ENCODE data around the gene GDF11.

GDF11 gene

GRCh38 chr12:55700255-55701018, 42.5 kb upstream of the GDF11 start (continued):
- TF ChIP-seq SALL2 (tag by site-specific recombination; IDR thresholded peaks at IDR 0.05; ENCODE audit: borderline replicate concordance) (no peak), ZNF239 (tag by site-specific recombination; IDR thresholded peaks at IDR 0.05) (no peak), ZNF776 (tag by site-specific recombination; IDR thresholded peaks at IDR 0.05; ENCODE audit: borderline replicate concordance) (no peak), ZFHX2 (tag by site-specific recombination; conservative IDR thresholded peaks at IDR 0.05) (peak; percentile 36; the same call in 1 of the 2 replicates), YY1 (tag by site-specific recombination; IDR thresholded peaks at IDR 0.05) (no peak), ZNF214 (tag by site-specific recombination; IDR thresholded peaks at IDR 0.05; ENCODE audit: borderline replicate concordance) (no peak), ZNF221 (tag by site-specific recombination; IDR thresholded peaks at IDR 0.05; ENCODE audit: borderline replicate concordance) (no peak), ZNF621 (tag by site-specific recombination; IDR thresholded peaks at IDR 0.05) (no peak), ZNF561 (tag by site-specific recombination; IDR thresholded peaks at IDR 0.05; ENCODE audit: borderline replicate concordance) (no peak), ZNF843 (tag by site-specific recombination; IDR thresholded peaks at IDR 0.05) (no peak), PATZ1 (tag by site-specific recombination; IDR thresholded peaks at IDR 0.05) (peak; percentile 79), ZNF513 (tag by site-specific recombination; IDR thresholded peaks at IDR 0.05) (no peak), KLF9 (tag by site-specific recombination; IDR thresholded peaks at IDR 0.05; ENCODE audit: low read depth) (no peak), ZNF548 (tag by site-specific recombination; IDR thresholded peaks at IDR 0.05) (no peak), ZNF624 (tag by site-specific recombination; IDR thresholded peaks at IDR 0.05) (no peak), ZNF132 (tag by site-specific recombination; IDR thresholded peaks at IDR 0.05; ENCODE audit: borderline replicate concordance) (no peak), SCRT2 (tag by site-specific recombination; IDR thresholded peaks at IDR 0.05) (0 out of 2 replicates have a peak, but pooled peaks have one; percentile 8), ZNF664 (tag by site-specific recombination; IDR thresholded peaks at IDR 0.05) (no peak), ZNF248 (tag by site-specific recombination; IDR thresholded peaks at IDR 0.05) (no peak), ZNF404 (tag by site-specific recombination; IDR thresholded peaks at IDR 0.05) (no peak), ZNF530 (tag by site-specific recombination; IDR thresholded peaks at IDR 0.05; ENCODE audit: low read depth) (no peak), ZNF426 (tag by site-specific recombination; IDR thresholded peaks at IDR 0.05) (no peak), TRIM28 (IDR thresholded peaks at IDR 0.05; ENCODE audit: borderline replicate concordance, low read length) (no peak)
- TF ChIP-seq, protein P1, sequence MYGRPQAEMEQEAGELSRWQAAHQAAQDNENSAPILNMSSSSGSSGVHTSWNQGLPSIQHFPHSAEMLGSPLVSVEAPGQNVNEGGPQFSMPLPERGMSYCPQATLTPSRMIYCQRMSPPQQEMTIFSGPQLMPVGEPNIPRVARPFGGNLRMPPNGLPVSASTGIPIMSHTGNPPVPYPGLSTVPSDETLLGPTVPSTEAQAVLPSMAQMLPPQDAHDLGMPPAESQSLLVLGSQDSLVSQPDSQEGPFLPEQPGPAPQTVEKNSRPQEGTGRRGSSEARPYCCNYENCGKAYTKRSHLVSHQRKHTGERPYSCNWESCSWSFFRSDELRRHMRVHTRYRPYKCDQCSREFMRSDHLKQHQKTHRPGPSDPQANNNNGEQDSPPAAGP (tag by site-specific recombination; IDR thresholded peaks at IDR 0.05) = peak; percentile 75
- TF ChIP-seq, protein P2, sequence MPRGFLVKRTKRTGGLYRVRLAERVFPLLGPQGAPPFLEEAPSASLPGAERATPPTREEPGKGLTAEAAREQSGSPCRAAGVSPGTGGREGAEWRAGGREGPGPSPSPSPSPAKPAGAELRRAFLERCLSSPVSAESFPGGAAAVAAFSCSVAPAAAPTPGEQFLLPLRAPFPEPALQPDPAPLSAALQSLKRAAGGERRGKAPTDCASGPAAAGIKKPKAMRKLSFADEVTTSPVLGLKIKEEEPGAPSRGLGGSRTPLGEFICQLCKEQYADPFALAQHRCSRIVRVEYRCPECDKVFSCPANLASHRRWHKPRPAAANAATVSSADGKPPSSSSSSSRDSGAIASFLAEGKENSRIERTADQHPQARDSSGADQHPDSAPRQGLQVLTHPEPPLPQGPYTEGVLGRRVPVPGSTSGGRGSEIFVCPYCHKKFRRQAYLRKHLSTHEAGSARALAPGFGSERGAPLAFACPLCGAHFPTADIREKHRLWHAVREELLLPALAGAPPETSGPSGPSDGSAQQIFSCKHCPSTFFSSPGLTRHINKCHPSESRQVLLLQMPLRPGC (tag by site-specific recombination; IDR thresholded peaks at IDR 0.05) = no peak
- TF ChIP-seq, protein P3, sequence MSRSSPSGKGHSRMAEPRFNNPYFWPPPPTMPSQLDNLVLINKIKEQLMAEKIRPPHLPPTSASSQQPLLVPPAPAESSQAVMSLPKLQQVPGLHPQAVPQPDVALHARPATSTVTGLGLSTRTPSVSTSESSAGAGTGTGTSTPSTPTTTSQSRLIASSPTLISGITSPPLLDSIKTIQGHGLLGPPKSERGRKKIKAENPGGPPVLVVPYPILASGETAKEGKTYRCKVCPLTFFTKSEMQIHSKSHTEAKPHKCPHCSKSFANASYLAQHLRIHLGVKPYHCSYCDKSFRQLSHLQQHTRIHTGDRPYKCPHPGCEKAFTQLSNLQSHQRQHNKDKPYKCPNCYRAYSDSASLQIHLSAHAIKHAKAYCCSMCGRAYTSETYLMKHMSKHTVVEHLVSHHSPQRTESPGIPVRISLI (tag by site-specific recombination; IDR thresholded peaks at IDR 0.05) = no peak
- TF ChIP-seq, protein P4, sequence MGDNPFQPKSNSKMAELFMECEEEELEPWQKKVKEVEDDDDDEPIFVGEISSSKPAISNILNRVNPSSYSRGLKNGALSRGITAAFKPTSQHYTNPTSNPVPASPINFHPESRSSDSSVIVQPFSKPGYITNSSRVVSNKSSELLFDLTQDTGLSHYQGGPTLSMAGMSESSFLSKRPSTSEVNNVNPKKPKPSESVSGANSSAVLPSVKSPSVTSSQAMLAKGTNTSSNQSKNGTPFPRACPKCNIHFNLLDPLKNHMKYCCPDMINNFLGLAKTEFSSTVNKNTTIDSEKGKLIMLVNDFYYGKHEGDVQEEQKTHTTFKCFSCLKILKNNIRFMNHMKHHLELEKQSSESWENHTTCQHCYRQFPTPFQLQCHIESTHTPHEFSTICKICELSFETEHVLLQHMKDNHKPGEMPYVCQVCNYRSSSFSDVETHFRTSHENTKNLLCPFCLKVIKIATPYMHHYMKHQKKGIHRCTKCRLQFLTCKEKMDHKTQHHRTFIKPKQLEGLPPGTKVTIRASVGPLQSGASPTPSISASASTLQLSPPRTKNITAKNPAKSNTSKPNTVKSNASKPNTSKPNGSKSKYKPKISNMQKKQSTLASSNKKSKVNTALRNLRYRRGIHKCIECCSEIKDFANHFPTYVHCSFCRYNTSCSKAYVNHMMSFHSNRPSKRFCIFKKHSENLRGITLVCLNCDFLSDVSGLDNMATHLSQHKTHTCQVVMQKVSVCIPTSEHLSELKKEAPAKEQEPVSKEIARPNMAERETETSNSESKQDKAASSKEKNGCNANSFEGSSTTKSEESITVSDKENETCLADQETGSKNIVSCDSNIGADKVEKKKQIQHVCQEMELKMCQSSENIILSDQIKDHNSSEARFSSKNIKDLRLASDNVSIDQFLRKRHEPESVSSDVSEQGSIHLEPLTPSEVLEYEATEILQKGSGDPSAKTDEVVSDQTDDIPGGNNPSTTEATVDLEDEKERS (tag by site-specific recombination; IDR thresholded peaks at IDR 0.05) = 0 out of 2 replicates have a peak, but pooled peaks have one; percentile 55
- TF ChIP-seq, protein P5, sequence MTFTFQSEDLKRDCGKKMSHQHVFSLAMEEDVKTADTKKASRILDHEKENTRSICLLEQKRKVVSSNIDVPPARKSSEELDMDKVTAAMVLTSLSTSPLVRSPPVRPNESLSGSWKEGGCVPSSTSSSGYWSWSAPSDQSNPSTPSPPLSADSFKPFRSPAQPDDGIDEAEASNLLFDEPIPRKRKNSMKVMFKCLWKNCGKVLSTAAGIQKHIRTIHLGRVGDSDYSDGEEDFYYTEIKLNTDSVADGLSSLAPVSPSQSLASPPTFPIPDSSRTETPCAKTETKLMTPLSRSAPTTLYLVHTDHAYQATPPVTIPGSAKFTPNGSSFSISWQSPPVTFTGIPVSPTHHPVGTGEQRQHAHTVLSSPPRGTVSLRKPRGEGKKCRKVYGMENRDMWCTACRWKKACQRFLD (tag by site-specific recombination; IDR thresholded peaks at IDR 0.05) = no peak
